ENCODE data around the gene TRMT112. TPM values are rescaled to one million over a fixed set of nuclear protein-coding genes. Genes with fewer than 3 reads are reported as not detected.

The TRMT112 gene
- total RNA-seq, 1 experiment from 2014 or later = 328 TPM

GRCh38 chr11:64321026-64321425 lies 3.7 kb upstream of the TRMT112 start (continued):
- TF ChIP-seq REST (IDR thresholded peaks at IDR 0.05; ENCODE audit: low read depth) = no peak
- TF ChIP-seq RAD21 (IDR thresholded peaks at IDR 0.05; ENCODE audit: low read depth) = no peak

- peaks cover 22 to 56% of the 10 kb centered on the region in 2 experiments for H3K4me1 ChIP-seq (ENCODE audit: control insufficient read depth in 1 of 2, insufficient read depth in 2 of 2, low read length in 2 of 2)
- intact Hi-C loops (cut with micrococcal nuclease) = no loop called here
- no peak for ATAC-seq
Observed at GRCh38 chr11:64320556-64320955, 3.2 kb upstream of the TRMT112 start.

More at GRCh38 chr11:64320556-64320955, 3.2 kb upstream of the TRMT112 start:
- no peaks in the 10 kb centered on the region for H3K9me3 ChIP-seq (ENCODE audit: control insufficient read depth in 1 of 2, insufficient read depth in 1 of 2, low read depth in 1 of 2, low read length in 2 of 2)
- no peak overlapping the region for H3K4me3 ChIP-seq (replicated peaks in 1 of 2; ENCODE audit: low read depth in 1 of 2, low read length in 2 of 2)
- ChIA-PET POLR2A (interaction anchor here (1.1 kb wide), 1 partner anchor 36 kb away, joined by 3 read pairs; no protein-coding TSS in a partner anchor), CTCF (no interaction called here), RAD21 (ENCODE audit: low non-redundant PET in 1 of 2, low total read pairs in 2 of 2, uncharacterized antibody in 2 of 2, unreplicated experiment in 2 of 2) (no interaction called here)
- H4K20me1 ChIP-seq (ENCODE audit: insufficient read depth) = no peaks in the 10 kb centered on the region
- H3K27ac ChIP-seq (ENCODE audit: low read depth, low read length) = no peak overlapping the region
- BruUV-seq (replicated peaks) = no TSS peak
- H3K4me2 ChIP-seq (ENCODE audit: low read length) = peak overlapping the region; percentile 22; the same call in 1 of the 2 replicates
- H3K79me2 ChIP-seq (ENCODE audit: insufficient read depth, low read length) = peaks cover 29% of the 10 kb centered on the region
- DNase-seq (ENCODE audit: low read depth, low spot score) = no peak
- TF ChIP-seq, protein P1, sequence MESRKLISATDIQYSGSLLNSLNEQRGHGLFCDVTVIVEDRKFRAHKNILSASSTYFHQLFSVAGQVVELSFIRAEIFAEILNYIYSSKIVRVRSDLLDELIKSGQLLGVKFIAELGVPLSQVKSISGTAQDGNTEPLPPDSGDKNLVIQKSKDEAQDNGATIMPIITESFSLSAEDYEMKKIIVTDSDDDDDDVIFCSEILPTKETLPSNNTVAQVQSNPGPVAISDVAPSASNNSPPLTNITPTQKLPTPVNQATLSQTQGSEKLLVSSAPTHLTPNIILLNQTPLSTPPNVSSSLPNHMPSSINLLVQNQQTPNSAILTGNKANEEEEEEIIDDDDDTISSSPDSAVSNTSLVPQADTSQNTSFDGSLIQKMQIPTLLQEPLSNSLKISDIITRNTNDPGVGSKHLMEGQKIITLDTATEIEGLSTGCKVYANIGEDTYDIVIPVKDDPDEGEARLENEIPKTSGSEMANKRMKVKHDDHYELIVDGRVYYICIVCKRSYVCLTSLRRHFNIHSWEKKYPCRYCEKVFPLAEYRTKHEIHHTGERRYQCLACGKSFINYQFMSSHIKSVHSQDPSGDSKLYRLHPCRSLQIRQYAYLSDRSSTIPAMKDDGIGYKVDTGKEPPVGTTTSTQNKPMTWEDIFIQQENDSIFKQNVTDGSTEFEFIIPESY (IDR thresholded peaks at IDR 0.05; ENCODE audit: extremely low read depth, insufficient replicate concordance, low read length) = no peak
- no peak for TF ChIP-seq MAX (IDR thresholded peaks at IDR 0.05)
- no peak for TF ChIP-seq ZFX (IDR thresholded peaks at IDR 0.05)
- no peak for TF ChIP-seq EZH2phosphoT487 (IDR thresholded peaks at IDR 0.05; ENCODE audit: borderline replicate concordance)
- TF ChIP-seq CEBPB (IDR thresholded peaks at IDR 0.05; ENCODE audit: low read depth) = no peak
- TF ChIP-seq ZNF274 (IDR thresholded peaks at IDR 0.05; ENCODE audit: low read depth, low read length) = no peak
- TF ChIP-seq SRF (IDR thresholded peaks at IDR 0.05; ENCODE audit: low read depth) = no peak
- no peak for TF ChIP-seq JUND (IDR thresholded peaks at IDR 0.05)
- no peak for TF ChIP-seq CTCF (IDR thresholded peaks at IDR 0.05 in 2 of 3, conservative IDR thresholded peaks at IDR 0.05 in 1 of 3; ENCODE audit: borderline replicate concordance in 1 of 3, insufficient read depth in 1 of 3, low read depth in 2 of 3, low read length in 2 of 3)
- TF ChIP-seq EGR1 (IDR thresholded peaks at IDR 0.05; ENCODE audit: low read depth) = no peak
- TF ChIP-seq YY1 (IDR thresholded peaks at IDR 0.05; ENCODE audit: extremely low read depth, insufficient replicate concordance, low read depth, low read length) = no peak
- TF ChIP-seq ATF3 (IDR thresholded peaks at IDR 0.05) = no peak
- no peak overlapping the region for H2AFZ ChIP-seq (ENCODE audit: low read depth, low read length, poor library complexity, severe bottlenecking)
- H3K9me2 ChIP-seq (ENCODE audit: insufficient read depth) = no peaks in the 10 kb centered on the region
- H3K36me3 ChIP-seq (ENCODE audit: control insufficient read depth in 1 of 2, insufficient read depth in 2 of 2, low read length in 2 of 2) = peaks cover 7% of the 10 kb centered on the region in 2 experiments; a peak in 2 of 4 replicates
- H3K27me3 ChIP-seq (ENCODE audit: insufficient read depth, low read length) = no peaks in the 10 kb centered on the region
- peak overlapping the region; percentile 26; the same call in 1 of the 2 replicates for H3K9ac ChIP-seq (ENCODE audit: low read length)

Measured in HCT116 (cell line).